ENCODE results near the gene SCYGR1. TPM values are rescaled to one million over a fixed set of nuclear protein-coding genes. Genes with fewer than 3 reads are reported as not detected.

The SCYGR1 gene
- total RNA-seq, 1 experiment from 2014 or later: not detected

DNA sequence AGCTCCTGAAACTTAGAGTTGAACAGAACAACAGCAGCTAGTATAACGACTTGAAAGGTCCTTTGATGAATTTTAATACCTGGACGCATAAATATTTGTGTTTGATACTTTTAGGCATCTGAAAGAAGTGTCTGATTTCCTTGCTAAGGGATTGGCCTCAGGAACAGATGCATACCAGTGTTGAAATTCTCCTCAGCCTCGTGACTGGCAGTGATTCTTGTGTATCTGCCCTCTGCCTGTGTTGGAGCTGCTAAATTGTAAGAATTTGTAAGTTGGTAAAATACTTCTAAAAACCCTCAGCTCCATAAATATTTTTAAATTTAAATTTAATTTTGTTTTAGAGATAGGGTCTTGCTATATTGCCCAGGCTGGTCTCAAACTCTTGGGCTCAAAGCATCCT lies 22.4 kb upstream of the SCYGR1 start:
- POLR2A ChIA-PET (ENCODE audit: unreplicated experiment): no interaction called here

DNA sequence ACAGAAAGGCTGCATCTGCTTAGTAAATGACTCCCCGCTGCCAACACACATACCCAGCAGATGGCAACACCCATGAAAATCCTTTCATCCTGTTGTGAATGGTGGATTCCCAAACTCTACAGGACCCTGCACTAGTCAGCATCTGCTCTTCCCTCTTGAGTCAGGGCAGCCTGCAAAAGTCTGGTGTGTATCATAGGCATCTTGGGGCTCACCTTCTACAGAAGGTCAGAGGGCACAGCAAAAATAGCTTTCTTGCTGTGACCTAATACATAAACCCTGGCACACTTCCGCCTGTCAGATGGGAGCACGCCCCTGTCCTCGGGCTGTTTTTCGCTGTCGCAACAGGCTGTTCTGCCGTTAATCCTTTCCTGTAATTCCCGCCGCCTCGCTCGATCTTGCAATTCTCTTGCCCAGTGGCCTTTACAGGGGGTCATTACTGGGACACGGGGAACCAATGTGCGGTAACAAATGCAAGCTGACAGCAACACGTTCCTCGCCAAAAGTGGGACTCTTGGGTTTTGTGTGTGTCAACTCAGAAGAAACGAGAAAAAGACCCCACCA lies 19.9 kb upstream of the SCYGR1 start:
- H2AFZ ChIP-seq (ENCODE audit: low read length): no peak overlapping the region
- H3K36me3 ChIP-seq (ENCODE audit: low read depth, low read length): no peaks in the 10 kb centered on the region
- H3K9me2 ChIP-seq (replicated peaks; ENCODE audit: low read length): no peaks in the 10 kb centered on the region
- H3F3A ChIP-seq (ENCODE audit: low read length, unreplicated experiment): no peaks in the 10 kb centered on the region
- no peak overlapping the region for H3K4me2 ChIP-seq (ENCODE audit: low read length)
- ChIA-PET POLR2A (ENCODE audit: unreplicated experiment) (no interaction called here), CTCF (interaction anchor here (0.6 kb wide), 1 partner anchor 171 kb away, joined by 3 read pairs; no protein-coding TSS in a partner anchor)
- H3K4me1 ChIP-seq (ENCODE audit: insufficient read depth, low read length): peaks cover 11% of the 10 kb centered on the region
- no TSS peak for BruUV-seq (replicated peaks)
- TF ChIP-seq, protein P1, sequence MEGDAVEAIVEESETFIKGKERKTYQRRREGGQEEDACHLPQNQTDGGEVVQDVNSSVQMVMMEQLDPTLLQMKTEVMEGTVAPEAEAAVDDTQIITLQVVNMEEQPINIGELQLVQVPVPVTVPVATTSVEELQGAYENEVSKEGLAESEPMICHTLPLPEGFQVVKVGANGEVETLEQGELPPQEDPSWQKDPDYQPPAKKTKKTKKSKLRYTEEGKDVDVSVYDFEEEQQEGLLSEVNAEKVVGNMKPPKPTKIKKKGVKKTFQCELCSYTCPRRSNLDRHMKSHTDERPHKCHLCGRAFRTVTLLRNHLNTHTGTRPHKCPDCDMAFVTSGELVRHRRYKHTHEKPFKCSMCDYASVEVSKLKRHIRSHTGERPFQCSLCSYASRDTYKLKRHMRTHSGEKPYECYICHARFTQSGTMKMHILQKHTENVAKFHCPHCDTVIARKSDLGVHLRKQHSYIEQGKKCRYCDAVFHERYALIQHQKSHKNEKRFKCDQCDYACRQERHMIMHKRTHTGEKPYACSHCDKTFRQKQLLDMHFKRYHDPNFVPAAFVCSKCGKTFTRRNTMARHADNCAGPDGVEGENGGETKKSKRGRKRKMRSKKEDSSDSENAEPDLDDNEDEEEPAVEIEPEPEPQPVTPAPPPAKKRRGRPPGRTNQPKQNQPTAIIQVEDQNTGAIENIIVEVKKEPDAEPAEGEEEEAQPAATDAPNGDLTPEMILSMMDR (conservative IDR thresholded peaks at IDR 0.05; ENCODE audit: low read depth, low read length): no peak
- TF ChIP-seq EZH2 (IDR thresholded peaks at IDR 0.05; ENCODE audit: low read length, unreplicated experiment): no peak
- TF ChIP-seq EZH2phosphoT487 (IDR thresholded peaks at IDR 0.05; ENCODE audit: borderline replicate concordance, low read length): no peak
- H4K20me1 ChIP-seq (ENCODE audit: low read length): no peaks in the 10 kb centered on the region
- no peak overlapping the region for H3K27ac ChIP-seq (ENCODE audit: low read length)
- H3K4me3 ChIP-seq (ENCODE audit: low read length): no peak overlapping the region
- DNase-seq (no peak), ATAC-seq (no peak)
- no peak overlapping the region for H3K9ac ChIP-seq (ENCODE audit: low read length)
- intact Hi-C loops (cut with micrococcal nuclease): loop anchor here (2.0 to 10.0 kb wide), 3 partner anchors 251 to 467 kb away; partner anchors contain the start of gene DAW1
- no peaks in the 10 kb centered on the region for H3K9me3 ChIP-seq (ENCODE audit: low read length)
- no peaks in the 10 kb centered on the region for H3K79me2 ChIP-seq (ENCODE audit: low read length)
- H3K27me3 ChIP-seq (ENCODE audit: low read length): no peaks in the 10 kb centered on the region

More for the DNA sequence above, 22.4 kb upstream of the SCYGR1 start:
- CTCF ChIA-PET: no interaction called here
- DNase-seq (no peak), ATAC-seq (no peak)
- Histone ChIP-seq H3K4me2 (ENCODE audit: low read length) (no peak overlapping the region), H2AFZ (ENCODE audit: low read length) (no peak overlapping the region), H3K9me2 (replicated peaks; ENCODE audit: low read length) (no peaks in the 10 kb centered on the region), H3K79me2 (ENCODE audit: low read length) (no peaks in the 10 kb centered on the region), H3K4me3 (ENCODE audit: low read length) (no peak overlapping the region), H3K27me3 (ENCODE audit: low read length) (no peaks in the 10 kb centered on the region), H3F3A (ENCODE audit: low read length, unreplicated experiment) (no peaks in the 10 kb centered on the region), H3K9ac (ENCODE audit: low read length) (no peak overlapping the region), H3K36me3 (ENCODE audit: low read depth, low read length) (no peaks in the 10 kb centered on the region), H3K4me1 (ENCODE audit: insufficient read depth, low read length) (peaks cover 20% of the 10 kb centered on the region), H4K20me1 (ENCODE audit: low read length) (no peaks in the 10 kb centered on the region), H3K9me3 (ENCODE audit: low read length) (no peaks in the 10 kb centered on the region), H3K27ac (ENCODE audit: low read length) (no peak overlapping the region)
- intact Hi-C loops (cut with micrococcal nuclease): no loop called here
- no peak for TF ChIP-seq EZH2phosphoT487 (IDR thresholded peaks at IDR 0.05; ENCODE audit: borderline replicate concordance, low read length)
- TF ChIP-seq, protein P1 (conservative IDR thresholded peaks at IDR 0.05; ENCODE audit: low read depth, low read length): no peak
- no peak for TF ChIP-seq EZH2 (IDR thresholded peaks at IDR 0.05; ENCODE audit: low read length, unreplicated experiment)
- no TSS peak for BruUV-seq (replicated peaks)

Measured in PC-3 (cell line).